Bronchial epithelial cell (primary cell): Measurements from ENCODE around the gene RNF186. TPM values are rescaled to one million over a fixed set of nuclear protein-coding genes. Genes with fewer than 3 reads are reported as not detected.
"Not testable (repeated sequence)": the region's sequence is repeated elsewhere in the genome, so short reads cannot be mapped to it uniquely, and the experiment has no call there.

Experiments
- DNase-seq: peaks from one replicate; pipeline ENCODE4 v3.0.0-alpha.2; 2010; ENCODE audit warnings: low read depth
- FAIRE-seq: peaks from 2 replicates; lab custom pipeline; 2011; peaks lifted over from hg19 to GRCh38; lab: Jason Lieb, UNC
- H3K27me3 ChIP-seq: 2 replicates; pipeline ENCODE4 v1.5.1; 2011; ENCODE audit warnings: low read length; ENCODE audit not compliant: control insufficient read depth, insufficient read depth
- H3K36me3 ChIP-seq: 2 replicates; pipeline ENCODE4 v1.5.1; 2011; ENCODE audit warnings: low read length; ENCODE audit not compliant: control insufficient read depth, insufficient read depth
- H3K4me3 ChIP-seq: 2 replicates; pipeline ENCODE4 v1.5.1; 2011; ENCODE audit warnings: mild to moderate bottlenecking, low read depth, low read length, control low read depth
- CTCF ChIP-seq: IDR thresholded peaks from 2 replicates; pipeline ENCODE4 v1.5.1; 2011; ENCODE audit warnings: mild to moderate bottlenecking, moderate library complexity, low read length, control low read depth, inconsistent platforms; ENCODE audit not compliant: insufficient read depth, severe bottlenecking
- total RNA-seq: library from RNA; depleted of rRNA; stranded (reverse); fragments of >200 nt; gene quantifications from 2 replicates; pipeline ENCODE4 v1.2.1, GENCODE V29; 2014

Gene RNF186
- total RNA-seq, 1 donor from 2014 or later = not detected

- H3K4me3 ChIP-seq = no peak overlapping the region
- H3K27me3 ChIP-seq = peaks cover 13% of the 10 kb centered on the region
- no peak for TF ChIP-seq CTCF
- no peak for FAIRE-seq
- DNase-seq = no peak
- H3K36me3 ChIP-seq = no peaks in the 10 kb centered on the region
Measured at GRCh38 chr1:19818324-19818723, 3.2 kb upstream of the RNF186 start.

GRCh38 chr1:19817160-19817559 is 2.1 kb upstream of the RNF186 start:
- peaks cover 13% of the 10 kb centered on the region for H3K27me3 ChIP-seq
- FAIRE-seq (no peak), DNase-seq (no peak)
- no peaks in the 10 kb centered on the region for H3K36me3 ChIP-seq
- H3K4me3 ChIP-seq = no peak overlapping the region
- no peak for TF ChIP-seq CTCF

- not testable (repeated sequence) for DNase-seq, H3K4me3 ChIP-seq, FAIRE-seq, H3K36me3 ChIP-seq
- peaks cover 13% of the 10 kb centered on the region for H3K27me3 ChIP-seq
Measured at GRCh38 chr1:19816737-19817086, 1.6 kb upstream of the RNF186 start.

- FAIRE-seq = no peak
- no peak for DNase-seq
- Histone ChIP-seq H3K27me3 (peaks cover 13% of the 10 kb centered on the region), H3K4me3 (no peak overlapping the region), H3K36me3 (no peaks in the 10 kb centered on the region)
- TF ChIP-seq CTCF = no peak
Measured at GRCh38 chr1:19815801-19816736, 986 bp upstream of the RNF186 start.

GRCh38 chr1:19814244-19814661 is 830 bp downstream of the RNF186 start:
- no peak for TF ChIP-seq CTCF
- Histone ChIP-seq H3K36me3 (no peaks in the 10 kb centered on the region), H3K4me3 (no peak overlapping the region), H3K27me3 (peaks cover 13% of the 10 kb centered on the region)
- DNase-seq (no peak), FAIRE-seq (no peak)

- DNase-seq (no peak), FAIRE-seq (no peak)
- H3K36me3 ChIP-seq = no peaks in the 10 kb centered on the region
- no peak overlapping the region for H3K4me3 ChIP-seq
- H3K27me3 ChIP-seq = peaks cover 13% of the 10 kb centered on the region
- TF ChIP-seq CTCF = no peak
Measured at GRCh38 chr1:19813643-19813960, 1.5 kb downstream of the RNF186 start.
